Rectal smooth muscle tissue (tissue), 1 donor: Measurements from ENCODE around the gene CSTPP1.

Experiments
- H3K27ac ChIP-seq: one replicate; pipeline ENCODE4 v1.7.0; 2013; ENCODE audit warnings: low read depth, low read length, inconsistent platforms
- H3K27me3 ChIP-seq: one replicate; pipeline ENCODE4 v1.7.0; 2013; ENCODE audit warnings: low read length; ENCODE audit not compliant: control insufficient read depth, insufficient read depth
- H3K36me3 ChIP-seq: one replicate; pipeline ENCODE4 v1.7.0; 2013; ENCODE audit warnings: low read length; ENCODE audit not compliant: control insufficient read depth, insufficient read depth
- H3K4me1 ChIP-seq: one replicate; pipeline ENCODE4 v1.7.0; 2013; ENCODE audit warnings: low read length; ENCODE audit not compliant: control insufficient read depth, insufficient read depth
- H3K4me3 ChIP-seq: one replicate; pipeline ENCODE4 v1.7.0; 2013; ENCODE audit warnings: low read length
- H3K9ac ChIP-seq: one replicate; pipeline ENCODE4 v1.7.0; 2013; ENCODE audit warnings: low read length

Gene CSTPP1

DNA sequence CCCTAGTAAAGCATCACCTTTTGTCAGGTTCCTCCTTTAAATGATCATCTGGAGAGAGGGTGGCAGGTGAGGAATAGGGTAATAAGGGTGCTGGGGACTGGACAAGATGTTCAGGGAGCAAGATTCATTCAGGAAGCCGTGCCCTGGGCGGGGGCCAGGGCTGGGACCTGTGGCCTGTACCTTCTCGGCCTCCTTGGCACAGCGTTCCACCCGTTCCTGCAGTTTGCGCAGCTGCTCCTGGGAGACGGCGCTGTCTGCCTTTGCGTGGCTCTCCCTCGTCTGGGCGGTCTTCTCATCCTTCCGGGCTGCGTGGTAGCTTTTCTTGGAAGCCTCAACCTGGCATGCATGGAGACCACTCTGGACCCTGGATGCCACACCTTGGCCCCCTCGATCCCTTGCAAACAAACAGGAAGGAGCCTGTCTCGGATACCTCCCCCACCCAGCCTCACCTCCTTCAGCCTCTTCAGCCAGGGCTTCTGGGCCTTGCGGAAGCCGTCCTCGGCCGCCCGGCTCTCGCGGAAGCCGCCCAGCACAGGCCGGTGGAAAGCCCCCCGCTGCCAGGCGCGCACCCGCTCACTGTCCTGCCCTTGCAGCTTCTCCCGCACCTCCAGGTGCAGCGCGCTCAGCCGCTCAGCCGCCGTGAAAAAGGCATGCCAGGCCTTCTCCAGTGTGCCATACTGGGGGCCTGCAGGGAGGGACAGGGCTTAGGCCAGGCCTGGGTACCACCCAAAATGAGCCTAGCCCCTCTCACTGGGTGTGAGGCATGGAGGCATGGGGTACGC, 243.6 kb downstream of the CSTPP1 start:
- peaks cover 3% of the 10 kb centered on the region for H3K36me3 ChIP-seq
- H3K4me1 ChIP-seq, result peaks cover 24% of the 10 kb centered on the region
- H3K27ac ChIP-seq, result no peak overlapping the region

DNA sequence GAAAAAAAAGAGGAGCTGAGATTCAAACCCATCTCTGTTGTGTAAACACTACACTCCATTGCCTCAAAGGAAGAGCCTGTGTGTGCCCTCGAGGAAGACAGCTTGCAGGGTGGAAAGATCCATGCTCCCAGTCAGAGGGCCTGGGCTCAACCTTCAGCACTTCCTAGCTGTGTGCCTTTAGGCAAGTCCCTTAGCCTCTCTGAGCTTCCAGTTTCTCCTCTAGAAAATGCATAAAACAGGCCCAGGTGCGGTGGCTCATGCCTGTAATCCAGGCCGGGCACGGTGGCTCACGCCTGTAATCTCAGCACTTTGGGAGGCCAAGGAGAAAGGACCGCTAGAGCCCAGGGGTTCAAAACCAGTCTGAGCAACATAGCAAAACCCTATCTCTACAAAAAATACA, 244.7 kb downstream of the CSTPP1 start:
- Histone ChIP-seq H3K9ac (no peak overlapping the region), H3K4me3 (no peak overlapping the region), H3K4me1 (peaks cover 14% of the 10 kb centered on the region), H3K27me3 (peaks cover 5% of the 10 kb centered on the region), H3K27ac (no peak overlapping the region), H3K36me3 (peaks cover 3% of the 10 kb centered on the region)

More for the DNA sequence above, 243.6 kb downstream of the CSTPP1 start:
- Histone ChIP-seq H3K4me3 (no peak overlapping the region), H3K9ac (no peak overlapping the region), H3K27me3 (peaks cover 3% of the 10 kb centered on the region)

DNA sequence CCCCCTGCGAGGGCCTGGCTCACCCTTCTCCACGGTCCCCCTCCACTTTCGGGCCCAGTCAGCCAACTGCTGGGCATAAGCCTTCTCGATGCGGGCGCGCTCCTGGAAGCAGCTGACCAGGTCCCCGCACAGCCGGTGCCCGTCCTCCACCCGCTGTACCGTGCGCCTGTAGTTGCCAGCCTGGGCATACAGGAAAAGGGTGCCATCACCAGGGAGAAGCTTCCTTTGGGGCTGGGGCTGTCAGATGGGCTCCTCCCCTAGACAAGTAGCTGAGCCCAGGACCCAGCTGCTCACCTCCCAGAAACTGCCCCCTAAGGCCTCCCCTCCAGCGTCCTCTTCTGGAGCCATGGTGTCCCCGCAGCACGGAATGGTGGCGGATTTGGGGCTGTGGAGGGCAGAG, 245.8 kb downstream of the CSTPP1 start:
- peaks cover 17% of the 10 kb centered on the region for H3K4me1 ChIP-seq
- H3K9ac ChIP-seq, result no peak overlapping the region
- peak overlapping the region; percentile 84 for H3K27ac ChIP-seq
- peaks cover 3% of the 10 kb centered on the region for H3K36me3 ChIP-seq
- H3K27me3 ChIP-seq, result peaks cover 5% of the 10 kb centered on the region
- no peak overlapping the region for H3K4me3 ChIP-seq

DNA sequence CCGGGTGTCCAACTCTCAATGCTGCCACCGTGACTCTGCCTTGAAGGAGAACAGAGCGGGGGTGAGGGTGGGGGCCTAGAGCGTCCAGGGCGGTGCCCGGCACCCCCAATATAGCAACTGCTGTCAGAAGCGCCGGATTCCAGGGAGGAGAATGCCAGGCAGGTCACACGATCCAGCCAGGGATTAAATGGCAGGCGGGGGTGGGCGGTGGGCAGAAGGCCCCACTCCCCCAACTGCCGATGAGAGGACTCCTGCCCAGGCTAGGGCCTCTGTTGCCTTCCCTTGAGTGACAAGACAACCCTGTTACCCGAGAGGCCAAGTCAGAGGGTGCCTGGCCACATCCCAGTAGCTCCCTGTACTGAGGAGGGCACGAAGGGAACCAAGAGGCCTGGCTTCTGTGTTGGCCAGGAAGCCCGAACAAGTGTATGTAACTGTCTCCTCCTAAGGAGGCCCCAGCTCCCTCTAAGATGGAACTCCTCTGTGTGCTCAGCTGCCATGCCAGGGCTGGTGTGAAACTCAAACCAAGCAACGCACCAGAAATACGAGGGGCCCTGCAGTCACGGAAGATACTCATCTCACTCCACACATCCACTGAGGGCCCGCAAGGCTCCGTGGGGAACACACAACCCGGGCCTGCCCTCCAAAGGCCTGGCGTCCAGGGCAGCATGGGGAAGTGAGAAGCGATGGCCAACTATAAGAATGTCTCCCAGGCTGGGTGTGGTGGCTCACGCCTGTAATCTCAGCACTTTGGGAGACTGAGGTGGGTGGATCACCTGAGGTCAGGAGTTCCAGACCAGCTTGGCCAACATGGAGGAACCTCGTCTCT, 246.7 kb downstream of the CSTPP1 start:
- H3K4me1 ChIP-seq, result peaks cover 18% of the 10 kb centered on the region
- H3K36me3 ChIP-seq, result peaks cover 3% of the 10 kb centered on the region
- H3K27me3 ChIP-seq, result peaks cover 5% of the 10 kb centered on the region
- H3K27ac ChIP-seq, result peak overlapping the region; percentile 84
- no peak overlapping the region for H3K9ac ChIP-seq
- no peak overlapping the region for H3K4me3 ChIP-seq

DNA sequence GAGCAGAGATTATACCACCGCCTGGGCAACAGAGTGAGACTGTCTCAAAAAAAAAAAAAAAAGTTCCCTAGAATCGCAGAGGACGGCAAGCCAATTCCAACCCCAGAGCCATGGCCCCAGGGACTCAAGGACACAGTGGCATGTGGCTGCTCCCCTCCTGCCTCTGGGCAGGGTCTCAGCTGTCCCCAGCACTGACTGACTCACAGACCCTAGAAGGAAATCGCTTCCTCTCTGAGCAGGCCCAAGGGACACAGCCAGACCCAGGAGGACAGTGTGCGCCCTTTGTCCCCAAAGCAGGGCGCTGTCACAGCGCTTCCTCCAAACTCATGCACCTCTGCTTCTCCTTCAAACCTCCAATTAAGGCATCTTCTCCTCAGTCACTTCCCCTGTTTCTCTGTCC, 247.4 kb downstream of the CSTPP1 start:
- H3K4me3 ChIP-seq, result peak overlapping the region; percentile 68
- H3K27ac ChIP-seq, result peak overlapping the region; percentile 97
- no peak overlapping the region for H3K9ac ChIP-seq
- peaks cover 5% of the 10 kb centered on the region for H3K27me3 ChIP-seq
- H3K4me1 ChIP-seq, result peaks cover 20% of the 10 kb centered on the region
- H3K36me3 ChIP-seq, result peaks cover 1% of the 10 kb centered on the region

DNA sequence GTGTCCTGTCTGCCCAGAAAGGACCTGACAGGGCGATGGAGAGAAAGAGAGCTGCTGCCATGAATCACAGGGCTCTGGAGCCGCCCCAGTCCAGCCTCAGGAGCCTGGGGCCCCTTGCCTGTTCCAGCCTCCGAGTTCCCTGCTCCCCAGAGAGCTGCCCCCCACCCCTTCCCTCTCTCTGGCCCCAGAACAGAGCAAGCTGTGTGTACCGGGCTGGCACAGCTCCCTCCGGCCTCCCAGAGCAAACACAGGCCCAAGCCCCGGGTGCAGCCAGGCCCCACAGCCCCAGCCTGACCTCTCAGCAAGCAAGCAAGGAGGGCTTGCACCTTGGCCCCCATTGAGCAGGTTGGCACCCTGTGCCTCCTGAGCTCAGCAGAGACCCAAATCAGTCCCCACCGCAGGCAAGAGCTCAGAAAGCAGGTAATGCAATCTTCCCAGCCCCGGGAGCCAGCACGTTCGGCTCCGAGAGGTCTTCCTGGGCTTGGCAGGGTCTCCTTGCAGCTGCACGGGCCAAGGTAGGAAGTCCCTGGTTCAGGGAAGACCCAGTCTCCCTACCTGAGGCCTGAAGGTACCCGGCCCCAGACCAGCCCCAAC, 248.2 kb downstream of the CSTPP1 start:
- Histone ChIP-seq H3K27me3 (peaks cover 5% of the 10 kb centered on the region), H3K9ac (peak overlapping the region; percentile 8), H3K27ac (peak overlapping the region; percentile 97)

DNA sequence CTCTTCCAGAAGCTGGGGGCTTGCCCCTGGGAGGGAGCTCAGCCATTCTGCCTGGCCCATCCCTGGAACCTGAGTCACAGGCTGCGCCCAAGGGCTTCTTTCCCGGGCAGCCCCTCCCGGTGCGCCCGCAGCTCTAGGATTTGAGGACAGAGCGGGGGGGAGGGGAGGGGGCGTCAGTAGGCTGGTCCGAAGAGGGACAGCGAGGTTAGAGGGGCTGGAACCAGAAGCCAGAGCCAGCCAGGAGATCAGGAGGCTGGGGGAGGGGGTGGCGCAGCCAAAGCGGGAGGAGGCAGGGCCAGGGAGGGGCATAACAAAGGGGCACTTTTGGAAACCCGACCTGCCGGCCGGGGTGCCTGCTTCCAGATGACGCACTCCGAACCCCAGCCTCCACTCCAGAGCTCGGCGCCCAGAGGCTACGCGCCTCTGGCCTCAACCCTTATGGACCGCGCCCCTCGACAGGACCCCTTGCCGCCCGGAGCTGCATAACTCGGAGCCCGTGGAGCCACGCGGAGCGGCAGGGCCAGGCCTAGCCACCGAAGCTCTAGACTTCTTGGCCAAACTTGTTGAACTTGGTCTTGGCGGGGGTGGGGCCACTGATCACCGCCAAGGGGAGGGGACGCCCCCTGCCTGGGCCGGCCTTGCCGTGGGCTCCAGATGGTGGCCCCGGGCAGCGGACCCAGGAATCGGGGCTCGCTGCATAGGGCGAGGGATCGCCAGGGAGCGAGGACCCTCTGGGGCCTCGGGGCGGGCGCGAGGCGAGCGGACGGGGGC, 248.9 kb downstream of the CSTPP1 start:
- H3K9ac ChIP-seq, result peak overlapping the region; percentile 32

More for the DNA sequence above, 248.2 kb downstream of the CSTPP1 start:
- no peaks in the 10 kb centered on the region for H3K36me3 ChIP-seq
- H3K4me3 ChIP-seq, result peak overlapping the region; percentile 68
- H3K4me1 ChIP-seq, result peaks cover 25% of the 10 kb centered on the region

DNA sequence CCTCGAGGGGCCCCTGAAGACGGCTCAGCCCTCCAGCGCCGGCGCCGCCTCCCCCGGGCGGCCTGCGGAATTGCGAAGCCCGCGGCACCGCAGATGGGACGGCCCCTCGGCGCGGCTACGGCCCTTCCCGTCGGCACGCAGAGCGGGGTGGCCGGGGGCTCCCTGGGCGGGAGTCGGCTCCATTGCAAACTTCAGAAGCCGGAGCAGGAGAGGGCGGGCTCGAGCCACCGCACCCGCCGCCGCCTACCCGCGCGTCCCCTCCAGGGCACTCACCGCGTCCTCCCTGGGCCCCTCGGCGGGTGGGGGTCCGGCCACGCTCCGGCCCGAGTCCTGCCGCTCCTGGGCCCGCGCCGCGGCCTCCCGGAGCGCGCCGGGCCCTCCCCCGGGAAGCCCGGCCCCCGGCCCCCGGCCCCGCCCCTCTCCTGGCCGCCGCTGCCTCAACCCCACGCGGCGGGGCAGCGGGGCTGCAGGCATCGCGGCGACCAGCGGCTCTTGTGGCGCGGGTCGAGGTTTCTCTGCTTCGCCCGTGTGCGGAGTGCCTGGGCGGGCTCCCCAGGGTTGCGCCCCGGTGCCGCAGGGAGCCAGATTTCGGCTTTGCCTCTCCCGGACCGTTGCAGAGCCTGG, 249.6 kb downstream of the CSTPP1 start, which contains the start of gene PACSIN3:
Gene PACSIN3, minus strand, starts transcription at position 359 of the 624 bp plus-strand sequence. CDS start 3,707 bp downstream, outside the sequence.
- peaks cover 5% of the 10 kb centered on the region for H3K27me3 ChIP-seq
- H3K36me3 ChIP-seq, result no peaks in the 10 kb centered on the region
- H3K4me1 ChIP-seq, result peaks cover 25% of the 10 kb centered on the region
- peak within 1 kb of the TSS; percentile 97 for H3K27ac ChIP-seq
- peak within 1 kb of the TSS; percentile 35 for H3K9ac ChIP-seq
- peak within 1 kb of the TSS; percentile 68 for H3K4me3 ChIP-seq

More for the DNA sequence above, 248.9 kb downstream of the CSTPP1 start:
- Histone ChIP-seq H3K36me3 (no peaks in the 10 kb centered on the region), H3K4me1 (peaks cover 25% of the 10 kb centered on the region), H3K4me3 (peak overlapping the region; percentile 68), H3K27me3 (peaks cover 5% of the 10 kb centered on the region), H3K27ac (peak overlapping the region; percentile 97)

DNA sequence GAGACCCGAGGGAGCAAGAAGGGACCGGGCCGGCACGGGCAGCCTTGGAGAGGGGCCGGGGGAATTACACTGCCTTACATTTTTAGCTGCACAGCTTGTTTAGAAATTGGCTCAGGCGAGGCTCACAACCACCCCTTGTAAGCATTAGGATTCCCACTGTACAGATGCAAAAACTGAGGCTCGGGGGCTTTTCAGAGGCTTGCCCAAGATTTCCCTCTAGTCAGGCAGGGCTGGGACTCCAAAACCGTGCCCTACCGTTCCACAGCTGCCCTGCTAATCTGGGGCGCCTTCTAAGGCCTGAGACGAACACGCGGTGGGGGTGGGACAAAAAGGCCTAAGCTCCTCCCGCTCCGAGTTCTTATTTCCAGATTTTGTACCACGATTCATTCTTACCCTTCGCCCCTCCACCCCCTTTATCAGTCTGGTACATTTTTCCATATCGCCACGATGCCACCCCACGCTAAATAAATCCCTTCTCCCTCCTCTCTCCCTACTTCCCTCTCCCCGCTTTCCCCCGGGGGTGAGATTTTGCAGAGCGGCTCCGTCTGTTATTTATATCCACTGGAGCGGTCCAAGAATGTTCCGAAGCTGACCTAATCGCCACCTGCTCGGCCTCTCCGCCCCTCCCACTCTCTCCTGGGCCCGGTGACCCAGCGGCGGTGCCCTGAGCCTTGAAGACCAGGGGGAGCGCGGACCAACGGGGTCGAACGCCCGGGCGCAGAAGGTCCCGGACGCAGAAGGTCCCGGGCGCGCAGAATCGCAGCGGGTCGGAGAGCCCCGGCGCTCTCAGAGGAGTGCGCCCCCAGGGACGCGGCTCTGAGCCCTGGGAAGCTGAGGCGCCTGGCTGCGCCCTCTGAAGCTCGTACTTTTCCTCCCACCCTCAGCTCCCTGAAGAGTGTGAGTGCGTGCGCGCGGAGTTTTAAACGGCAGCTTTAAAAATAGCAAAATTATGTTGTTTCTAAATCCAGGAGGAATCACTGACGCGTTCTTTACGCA, 250.4 kb downstream of the CSTPP1 start:
- Histone ChIP-seq H3K36me3 (no peaks in the 10 kb centered on the region), H3K4me3 (peak overlapping the region; percentile 35), H3K9ac (peak overlapping the region; percentile 35), H3K4me1 (peaks cover 25% of the 10 kb centered on the region), H3K27ac (peak overlapping the region; percentile 97), H3K27me3 (peaks cover 5% of the 10 kb centered on the region)

DNA sequence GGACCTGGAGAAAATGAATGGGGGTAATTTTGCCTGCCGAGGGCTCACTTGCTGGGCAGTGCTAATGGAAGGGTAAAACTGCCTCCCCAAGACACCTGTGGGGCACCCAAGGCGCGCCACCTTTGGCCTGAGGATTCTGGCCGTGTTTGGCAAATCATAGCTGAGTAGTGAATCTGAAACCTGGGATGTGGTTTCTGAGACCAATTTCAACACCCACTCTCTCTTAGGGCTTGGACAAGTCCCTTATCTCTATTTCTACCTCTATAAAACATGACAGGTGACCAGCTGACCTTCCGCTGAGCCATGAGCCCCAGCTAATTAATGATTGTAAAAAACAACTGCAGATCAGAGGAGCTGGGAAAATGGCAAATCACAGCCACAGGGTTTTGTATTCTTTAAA, 251.2 kb downstream of the CSTPP1 start:
- peak overlapping the region; percentile 35 for H3K4me3 ChIP-seq
- H3K36me3 ChIP-seq, result no peaks in the 10 kb centered on the region
- peak overlapping the region; percentile 97 for H3K27ac ChIP-seq
- no peak overlapping the region for H3K9ac ChIP-seq
- peaks cover 5% of the 10 kb centered on the region for H3K27me3 ChIP-seq
- H3K4me1 ChIP-seq, result peaks cover 25% of the 10 kb centered on the region
